Testis (tissue), 3 donors: ENCODE measurements around the gene ARF3. TPM values are rescaled to one million over a fixed set of nuclear protein-coding genes. Genes with fewer than 3 reads are reported as not detected.

Experiments used
- DNase-seq: peaks from one replicate; pipeline ENCODE4 v3.0.0-alpha.2; 2019
- H3K27ac ChIP-seq, 2 donors: fragments of 200-600 bp; sonication (generic); one replicate each; pipeline ENCODE4 v1.5.1; 2019
- H3K27me3 ChIP-seq: fragments of 200-600 bp; sonication (generic); one replicate; pipeline ENCODE4 v1.5.1; 2019
- H3K36me3 ChIP-seq: fragments of 200-600 bp; sonication (generic); one replicate; pipeline ENCODE4 v1.5.1; 2017; ENCODE audit warnings: low read depth; ENCODE audit errors: missing control alignments
- H3K4me1 ChIP-seq: fragments of 200-600 bp; sonication (generic); one replicate; pipeline ENCODE4 v1.5.1; 2019
- H3K4me3 ChIP-seq, 2 donors: fragments of 200-600 bp; sonication (generic); one replicate each; pipeline ENCODE4 v1.5.1; 2017 to 2019
- H3K9me3 ChIP-seq: fragments of 200-600 bp; sonication (generic); one replicate; pipeline ENCODE4 v1.5.1; 2017
- POLR2A ChIP-seq: fragments of 450-650 bp; IDR thresholded peaks from one replicate; pipeline ENCODE4 v1.6.1; 2017; ENCODE audit warnings: antibody characterized with exemption, mild to moderate bottlenecking, moderate library complexity
- WGBS, 2 donors: methylation state at CpG; one replicate each; pipeline ENCODE4 v1.1.5; 2018; 5-methylcytosine and 5-hydroxymethylcytosine counted together
- intact Hi-C: fragments of 100-400 bp; cut with DNase I; formaldehyde crosslinking; loops from one replicate; pipeline ENCODE4 v1.15.1; 2023; ENCODE audit warnings: low total_unique reads
- polyA plus RNA-seq: library from polyadenylated mRNA; stranded (reverse); fragments of 350-450 nt; fragmentation: Illumina TruSeq; extraction: RNeasy Lipid Tissue Mini Kit (QIAGEN cat#74804); gene quantifications from one replicate; pipeline ENCODE4 v1.2.3, GENCODE V29; 2014; ENCODE audit warnings: low read depth, low replicate concordance; ENCODE audit not compliant: insufficient read depth
- total RNA-seq, 2 donors: library from RNA; depleted of rRNA; stranded (reverse); fragments of >200 nt; gene quantifications; one replicate each; pipeline ENCODE4 v1.2.3, GENCODE V29; 2016
- TF ChIP-seq, protein P1 (sequence below), 3 experiments: fragments of 450-650 bp in 2 of 3; fragments of 200-600 bp in 1 of 3; sonication (generic) in 1 of 3; IDR thresholded peaks; one replicate each; pipeline ENCODE4 v1.5.1; 2016 to 2019; ENCODE audit warnings: antibody characterized with exemption in 3 of 3, mild to moderate bottlenecking in 2 of 3, moderate library complexity in 1 of 3

The ARF3 gene
- total and polyA plus RNA-seq, 3 donors from 2014 or later, result 78.3 to 134 (median 92.9) TPM

DNA sequence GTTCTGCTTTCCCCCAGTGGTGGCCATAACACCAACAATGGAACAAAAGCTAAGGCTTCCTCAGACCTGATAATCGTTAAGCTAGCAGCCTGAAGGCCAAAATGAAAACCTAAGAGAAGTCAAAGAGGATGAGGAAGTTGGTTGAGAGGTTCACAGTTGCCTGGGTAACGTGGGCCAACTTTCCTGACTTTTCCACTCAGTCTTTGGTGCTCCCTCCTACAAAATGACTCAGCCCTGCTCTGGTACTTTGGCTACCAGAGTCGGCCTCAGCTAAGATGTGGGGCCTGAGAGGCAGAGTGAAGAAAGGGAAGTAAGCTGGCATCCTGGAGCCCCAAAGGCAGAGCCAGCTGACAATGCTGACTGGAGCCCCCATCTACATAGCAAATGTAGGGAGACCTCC lies 17.1 kb downstream of the ARF3 start:
- TF ChIP-seq, protein P1, sequence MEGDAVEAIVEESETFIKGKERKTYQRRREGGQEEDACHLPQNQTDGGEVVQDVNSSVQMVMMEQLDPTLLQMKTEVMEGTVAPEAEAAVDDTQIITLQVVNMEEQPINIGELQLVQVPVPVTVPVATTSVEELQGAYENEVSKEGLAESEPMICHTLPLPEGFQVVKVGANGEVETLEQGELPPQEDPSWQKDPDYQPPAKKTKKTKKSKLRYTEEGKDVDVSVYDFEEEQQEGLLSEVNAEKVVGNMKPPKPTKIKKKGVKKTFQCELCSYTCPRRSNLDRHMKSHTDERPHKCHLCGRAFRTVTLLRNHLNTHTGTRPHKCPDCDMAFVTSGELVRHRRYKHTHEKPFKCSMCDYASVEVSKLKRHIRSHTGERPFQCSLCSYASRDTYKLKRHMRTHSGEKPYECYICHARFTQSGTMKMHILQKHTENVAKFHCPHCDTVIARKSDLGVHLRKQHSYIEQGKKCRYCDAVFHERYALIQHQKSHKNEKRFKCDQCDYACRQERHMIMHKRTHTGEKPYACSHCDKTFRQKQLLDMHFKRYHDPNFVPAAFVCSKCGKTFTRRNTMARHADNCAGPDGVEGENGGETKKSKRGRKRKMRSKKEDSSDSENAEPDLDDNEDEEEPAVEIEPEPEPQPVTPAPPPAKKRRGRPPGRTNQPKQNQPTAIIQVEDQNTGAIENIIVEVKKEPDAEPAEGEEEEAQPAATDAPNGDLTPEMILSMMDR (IDR thresholded peaks at IDR 0.05), result no peak
- TF ChIP-seq POLR2A, result no peak
- intact Hi-C loops, result no loop called here
- H3K4me3 ChIP-seq, result no peak overlapping the region

DNA sequence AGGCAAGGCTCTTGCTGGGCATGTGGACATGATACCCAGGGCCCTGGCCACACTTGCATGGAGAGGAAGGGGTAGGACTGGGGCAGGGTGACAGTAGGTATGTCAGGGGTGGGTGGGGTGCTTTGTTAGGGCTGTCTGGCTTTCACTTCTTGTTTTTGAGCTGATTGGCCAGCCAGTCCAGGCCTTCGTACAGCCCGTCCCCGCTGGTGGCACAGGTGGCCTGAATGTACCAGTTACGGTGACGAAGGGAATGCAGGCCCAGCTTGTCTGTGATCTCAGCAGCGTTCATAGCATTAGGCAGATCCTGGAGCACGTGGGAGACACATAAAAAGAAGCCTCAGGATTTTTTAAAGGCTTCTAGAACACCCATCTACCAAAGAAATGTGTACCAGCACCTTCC lies 18.5 kb downstream of the ARF3 start:
- Histone ChIP-seq H3K9me3 (no peaks in the 10 kb centered on the region), H3K27ac (no peak overlapping the region), H3K27me3 (no peaks in the 10 kb centered on the region), H3K36me3 (no peaks in the 10 kb centered on the region), H3K4me3 (no peak overlapping the region), H3K4me1 (no peaks in the 10 kb centered on the region)
- intact Hi-C loops, result no loop called here
- DNase-seq, result no peak
- TF ChIP-seq, protein P1 (IDR thresholded peaks at IDR 0.05), result no peak
- TF ChIP-seq POLR2A, result no peak
- WGBS, 2 donors, result 86 to 94% methylated on average over 7 of the region's 7 CpGs

More for the DNA sequence above, 17.1 kb downstream of the ARF3 start:
- no peaks in the 10 kb centered on the region for H3K4me1 ChIP-seq
- no peaks in the 10 kb centered on the region for H3K27me3 ChIP-seq
- no peak overlapping the region for H3K27ac ChIP-seq
- H3K9me3 ChIP-seq, result no peaks in the 10 kb centered on the region
- no peak for DNase-seq
- 85 to 86% methylated on average over 3 of the region's 3 CpGs for WGBS, 2 donors
- no peaks in the 10 kb centered on the region for H3K36me3 ChIP-seq

DNA sequence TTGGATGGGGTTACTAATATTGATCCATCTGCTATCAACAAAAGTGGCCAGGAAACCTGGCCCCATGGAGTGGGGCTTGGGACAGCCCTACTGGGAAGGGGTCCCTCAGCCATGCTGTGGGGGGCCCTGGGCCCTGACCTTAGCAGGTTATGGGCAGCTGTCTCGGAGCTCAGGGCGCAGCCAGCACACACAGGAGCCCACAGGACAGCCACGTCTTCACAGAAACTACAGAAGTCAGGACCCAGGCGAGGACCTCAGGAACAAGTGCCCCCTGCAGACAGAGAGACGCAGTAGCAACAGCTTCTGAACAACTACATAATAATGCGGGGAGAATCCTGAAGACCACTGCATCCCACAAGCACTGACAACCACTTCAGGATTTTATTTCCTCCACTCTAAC lies 20.1 kb downstream of the ARF3 start:
- WGBS, 2 donors, result 92 to 95% methylated on average over 6 of the region's 6 CpGs
- TF ChIP-seq POLR2A, result no peak
- TF ChIP-seq, protein P1 (IDR thresholded peaks at IDR 0.05), result no peak
- H3K36me3 ChIP-seq, result no peaks in the 10 kb centered on the region
- H3K4me3 ChIP-seq, result no peak overlapping the region
- no peaks in the 10 kb centered on the region for H3K27me3 ChIP-seq
- no peak overlapping the region for H3K27ac ChIP-seq
- intact Hi-C loops, result no loop called here
- no peaks in the 10 kb centered on the region for H3K4me1 ChIP-seq
- no peak for DNase-seq
- no peaks in the 10 kb centered on the region for H3K9me3 ChIP-seq

DNA sequence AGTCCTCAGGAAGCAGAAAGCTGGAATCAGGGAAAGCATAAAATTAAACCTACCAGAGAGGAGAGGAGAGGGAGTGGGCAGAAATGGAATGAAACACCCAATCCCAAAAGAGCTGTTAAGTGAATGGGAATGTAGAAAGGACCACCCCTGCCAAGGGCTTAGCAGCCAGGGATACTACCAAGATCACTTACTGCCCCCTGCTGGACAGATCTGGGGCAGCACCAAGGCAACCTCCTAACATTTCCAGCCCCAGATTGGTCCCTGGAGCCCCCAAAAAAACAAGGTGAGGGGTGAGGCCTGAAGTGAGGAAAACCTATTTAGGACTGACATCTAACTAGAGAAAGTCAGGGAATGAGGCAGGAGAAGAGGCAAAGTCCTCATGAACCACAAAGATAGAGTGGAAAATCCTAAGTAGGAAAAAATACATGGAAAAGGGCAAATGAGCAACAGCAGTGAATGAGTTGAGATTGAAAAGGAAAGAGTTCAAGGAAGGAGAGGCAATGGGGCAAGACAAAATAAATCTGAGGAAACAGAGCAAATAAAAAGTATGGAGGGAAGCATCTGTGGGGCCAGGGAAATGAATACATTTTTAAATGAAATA lies 20.8 kb downstream of the ARF3 start:
- peak; percentile 83 for DNase-seq
- Histone ChIP-seq H3K27me3 (no peaks in the 10 kb centered on the region), H3K9me3 (no peaks in the 10 kb centered on the region), H3K27ac (no peak overlapping the region), H3K4me1 (no peaks in the 10 kb centered on the region), H3K36me3 (no peaks in the 10 kb centered on the region), H3K4me3 (no peak overlapping the region)
- no peak for TF ChIP-seq POLR2A
- TF ChIP-seq, protein P1 (IDR thresholded peaks at IDR 0.05), result peak; percentile 42 to 93 (median 70)
- intact Hi-C loops, result no loop called here

DNA sequence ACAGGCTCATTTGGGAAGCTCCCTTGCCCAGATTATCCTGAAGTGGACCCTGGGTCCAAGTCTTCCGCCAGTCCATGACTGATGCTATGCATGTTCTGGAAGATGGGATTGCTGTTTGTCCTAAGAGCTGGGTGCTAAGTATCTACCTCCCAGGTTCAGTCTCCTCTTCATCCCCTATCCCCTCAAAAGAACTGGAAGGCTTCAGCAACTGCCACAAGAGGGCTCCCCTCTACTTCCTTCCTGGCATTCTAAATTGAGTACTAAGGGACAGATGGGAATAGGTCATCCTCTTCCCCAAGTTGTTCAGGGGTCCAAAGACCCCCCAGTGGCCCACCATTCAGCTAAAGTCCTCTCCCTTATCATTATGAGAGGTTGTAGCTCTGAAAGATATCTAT lies 23.0 kb downstream of the ARF3 start:
- 89 to 100% methylated on average over 1 of the region's 1 CpG for WGBS, 2 donors
- Histone ChIP-seq H3K27me3 (no peaks in the 10 kb centered on the region), H3K27ac (no peak overlapping the region), H3K4me1 (no peaks in the 10 kb centered on the region), H3K36me3 (no peaks in the 10 kb centered on the region), H3K9me3 (no peaks in the 10 kb centered on the region), H3K4me3 (no peak overlapping the region)
- intact Hi-C loops, result no loop called here
- TF ChIP-seq, protein P1 (IDR thresholded peaks at IDR 0.05), result no peak
- no peak for TF ChIP-seq POLR2A
- DNase-seq, result no peak
